Liver (tissue), 9 donors: ENCODE measurements around the gene HTD2. TPM values are rescaled to one million over a fixed set of nuclear protein-coding genes. Genes with fewer than 3 reads are reported as not detected.

ENCODE experiments used
- DNase-seq: peaks from one replicate; pipeline ENCODE4 v3.0.0-alpha.2; 2017; ENCODE audit warnings: low spot score
- H3K27ac ChIP-seq, 2 donors: one replicate each; pipeline ENCODE4 v1.7.0; 2013; ENCODE audit warnings: inconsistent platforms in 2 of 2, low read length in 2 of 2, control low read depth in 1 of 2, low read depth in 1 of 2, mild to moderate bottlenecking in 1 of 2
- H3K27me3 ChIP-seq, 4 donors: one replicate each; pipeline versions ENCODE4 v1.6.1 to v1.7.0; 2013; ENCODE audit warnings: low read length in 3 of 4, inconsistent platforms in 1 of 4, mild to moderate bottlenecking in 1 of 4, moderate library complexity in 1 of 4; ENCODE audit not compliant: control insufficient read depth in 4 of 4, insufficient read depth in 4 of 4
- H3K36me3 ChIP-seq, 4 donors: one replicate each; pipeline versions ENCODE4 v1.6.1 to v1.7.0; 2013; ENCODE audit warnings: low read length in 3 of 4, mild to moderate bottlenecking in 3 of 4, low read depth in 1 of 4, moderate library complexity in 1 of 4; ENCODE audit not compliant: control insufficient read depth in 4 of 4, insufficient read depth in 3 of 4
- H3K4me1 ChIP-seq, 4 donors: one replicate each; pipeline versions ENCODE4 v1.6.1 to v1.7.0; 2013; ENCODE audit warnings: low read length in 3 of 4, mild to moderate bottlenecking in 3 of 4, moderate library complexity in 1 of 4; ENCODE audit not compliant: control insufficient read depth in 4 of 4, insufficient read depth in 4 of 4
- H3K4me3 ChIP-seq, 3 donors: one replicate each; pipeline versions ENCODE4 v1.6.1 to v1.7.0; 2013; ENCODE audit warnings: low read length in 3 of 3, control low read depth in 1 of 3, low read depth in 1 of 3, mild to moderate bottlenecking in 1 of 3
- H3K9ac ChIP-seq, 2 donors: one replicate each; pipeline ENCODE4 v1.7.0; 2013; ENCODE audit warnings: low read length in 2 of 2, mild to moderate bottlenecking in 2 of 2, moderate library complexity in 2 of 2, control low read depth in 1 of 2, low read depth in 1 of 2
- H3K9me3 ChIP-seq, 4 donors: one replicate each; pipeline versions ENCODE4 v1.6.1 to v1.7.0; 2013; ENCODE audit warnings: low read length in 3 of 4; ENCODE audit not compliant: control insufficient read depth in 4 of 4
- ATF3 ChIP-seq: IDR thresholded peaks from 2 replicates; pipeline ENCODE4 v1.6.1; 2016; ENCODE audit warnings: antibody characterized with exemption
- GABPA ChIP-seq, 2 donors: IDR thresholded peaks in 1 of 2; conservative IDR thresholded peaks in 1 of 2; 2 replicates each; pipeline ENCODE4 v1.6.1; 2016; ENCODE audit warnings: antibody characterized with exemption in 2 of 2, mild to moderate bottlenecking in 1 of 2, moderate library complexity in 1 of 2
- HNF4A ChIP-seq, 2 donors: conservative IDR thresholded peaks; 2 replicates each; pipeline ENCODE4 v1.6.1; 2016; ENCODE audit warnings: antibody characterized with exemption in 2 of 2, mild to moderate bottlenecking in 2 of 2
- HNF4G ChIP-seq: IDR thresholded peaks from 2 replicates; pipeline ENCODE4 v1.6.1; 2016; ENCODE audit warnings: antibody characterized with exemption
- MAX ChIP-seq: IDR thresholded peaks from 2 replicates; pipeline ENCODE4 v1.6.1; 2016; ENCODE audit warnings: antibody characterized with exemption
- RAD21 ChIP-seq, 2 donors: IDR thresholded peaks; 2 replicates each; pipeline ENCODE4 v1.6.1; 2016; ENCODE audit warnings: antibody characterized with exemption in 2 of 2, mild to moderate bottlenecking in 2 of 2
- REST ChIP-seq: IDR thresholded peaks from 2 replicates; pipeline ENCODE4 v1.6.1; 2016; ENCODE audit warnings: antibody characterized with exemption, mild to moderate bottlenecking
- RXRA ChIP-seq, 2 donors: IDR thresholded peaks; 2 replicates each; pipeline ENCODE4 v1.6.1; 2017 to 2018; ENCODE audit warnings: antibody characterized with exemption in 2 of 2, mild to moderate bottlenecking in 1 of 2
- TAF1 ChIP-seq: conservative IDR thresholded peaks from 2 replicates; pipeline ENCODE4 v1.6.1; 2016; ENCODE audit warnings: antibody characterized with exemption, mild to moderate bottlenecking
- YY1 ChIP-seq: IDR thresholded peaks from 2 replicates; pipeline ENCODE4 v1.6.1; 2016; ENCODE audit warnings: antibody characterized with exemption, mild to moderate bottlenecking
- ZBTB33 ChIP-seq: IDR thresholded peaks from 2 replicates; pipeline ENCODE4 v1.6.1; 2016; ENCODE audit warnings: antibody characterized with exemption
- WGBS: extraction: QIAGEN DNeasy Blood & Tissue Kit; methylation state at CpG from one replicate; pipeline ENCODE4 v1.1.7; 2013; 5-methylcytosine and 5-hydroxymethylcytosine counted together
- polyA plus RNA-seq, 2 donors: library from polyadenylated mRNA; stranded (reverse) in 1 of 2; unstranded in 1 of 2; fragments of 200-250 nt in 1 of 2; fragments of >200 nt in 1 of 2; fragmentation: Nextera tagmentation in 1 of 2; extraction: Ambion mirVana in 1 of 2; gene quantifications; one replicate each; pipeline versions ENCODE4 v1.2.1 to v1.2.3, GENCODE V29; 2013 to 2015
- total RNA-seq, 2 donors: library from RNA; depleted of rRNA; stranded (reverse); fragments of >200 nt; gene quantifications; one replicate each; pipeline ENCODE4 v1.2.3, GENCODE V29; 2014
- donor health status: healthy.
- donor health status: healthy.
- donor health status: healthy.
- donor health status: healthy.
- donor health status: healthy.

Gene HTD2
- total and polyA plus RNA-seq, 4 donors: 6.6 to 14.8 (median 11.0) TPM

GRCh38 chr3:58317811-58318210 lies 11.5 kb downstream of the HTD2 start (continued):
- TF ChIP-seq ZBTB33 (no peak), TAF1 (no peak), GABPA (IDR thresholded peaks at IDR 0.05 in 1 of 2, conservative IDR thresholded peaks at IDR 0.05 in 1 of 2) (no peak), HNF4G (no peak), MAX (no peak), YY1 (no peak), RAD21 (IDR thresholded peaks at IDR 0.05) (no peak)

- no peak for DNase-seq
- TF ChIP-seq REST (no peak), ZBTB33 (no peak), RAD21 (IDR thresholded peaks at IDR 0.05) (no peak), ATF3 (no peak)
- no peaks in the 10 kb centered on the region for H3K9me3 ChIP-seq
- H3K27me3 ChIP-seq: no peaks in the 10 kb centered on the region
- peaks cover 2 to 25% (median 15%) of the 10 kb centered on the region in 4 donors for H3K4me1 ChIP-seq
- 98% methylated on average over 7 of the region's 7 CpGs for WGBS
- no peak overlapping the region for H3K9ac ChIP-seq
- H3K36me3 ChIP-seq: peaks cover 7 to 20% (median 19%) of the 10 kb centered on the region in 4 donors
- no peak overlapping the region for H3K4me3 ChIP-seq
- H3K27ac ChIP-seq: no peak overlapping the region
These were observed 15.5 kb downstream of the HTD2 start for GRCh38 chr3:58321791-58322190.

- no peak overlapping the region for H3K27ac ChIP-seq
- WGBS: 34% methylated on average over 1 of the region's 1 CpG
These were observed 16.5 kb downstream of the HTD2 start for GRCh38 chr3:58322793-58323192.

More at GRCh38 chr3:58322793-58323192, 16.5 kb downstream of the HTD2 start:
- TF ChIP-seq REST: no peak
- peak; percentile 8 to 21 for TF ChIP-seq RAD21 (IDR thresholded peaks at IDR 0.05)
- no peak for TF ChIP-seq GABPA (IDR thresholded peaks at IDR 0.05 in 1 of 2, conservative IDR thresholded peaks at IDR 0.05 in 1 of 2)
- TF ChIP-seq HNF4A (conservative IDR thresholded peaks at IDR 0.05): peak in 1 of 2 donors; percentile 26
- no peak for TF ChIP-seq HNF4G
- no peak for TF ChIP-seq RXRA (IDR thresholded peaks at IDR 0.05)
- no peak for TF ChIP-seq MAX
- peaks cover 2 to 19% (median 15%) of the 10 kb centered on the region in 4 donors for H3K4me1 ChIP-seq
- H3K27me3 ChIP-seq: no peaks in the 10 kb centered on the region
- no peak overlapping the region for H3K9ac ChIP-seq
- no peak overlapping the region for H3K4me3 ChIP-seq
- no peak for DNase-seq
- H3K9me3 ChIP-seq: no peaks in the 10 kb centered on the region
- peaks cover 3 to 10% (median 9%) of the 10 kb centered on the region in 4 donors for H3K36me3 ChIP-seq
